ENCODE results near the gene PRM1. TPM values are rescaled to one million over a fixed set of nuclear protein-coding genes. Genes with fewer than 3 reads are reported as not detected.
"Not testable (repeated sequence)": the region's sequence is repeated elsewhere in the genome, so short reads cannot be mapped to it uniquely, and the experiment has no call there.

The PRM1 gene
- total and polyA plus RNA-seq, 2 donors: 0.34 TPM; not detected in 1

DNA sequence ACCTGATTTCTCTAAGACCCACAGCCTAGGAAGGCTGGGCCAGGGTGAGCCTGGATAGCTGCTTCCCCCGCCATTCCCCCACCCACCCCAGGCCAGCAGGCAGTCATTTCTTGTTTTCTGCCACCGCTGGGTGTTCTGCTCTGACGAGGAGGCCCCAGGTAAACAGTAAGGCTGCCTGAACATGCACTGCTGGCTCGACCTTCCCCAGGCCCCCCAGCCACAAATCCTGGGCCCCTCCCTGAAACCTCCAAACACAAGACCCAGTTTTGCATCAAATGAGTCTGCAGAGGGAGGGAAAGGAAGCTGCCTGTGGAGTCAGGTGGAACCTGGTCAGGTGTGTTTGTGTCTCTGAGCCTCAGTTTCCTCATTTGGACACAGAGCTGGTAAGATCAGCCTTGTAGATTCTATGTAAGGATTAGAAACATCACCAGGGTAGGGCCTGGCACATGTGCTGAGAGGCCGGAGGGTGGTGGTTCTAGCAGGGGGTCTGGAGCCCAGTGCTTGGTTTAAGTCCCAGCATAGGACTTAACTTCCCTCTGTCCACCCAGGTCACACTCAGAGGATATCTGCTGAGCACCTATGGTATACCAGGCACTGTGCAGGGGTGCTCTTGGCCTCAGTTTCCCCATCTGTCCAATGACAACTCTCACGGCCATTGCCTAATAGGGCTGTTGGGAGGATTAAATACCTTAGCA is 18.9 kb upstream of the PRM1 start:
- H3K36me3 ChIP-seq (ENCODE audit: control insufficient read depth in 2 of 2, insufficient read depth in 2 of 2, low read length in 1 of 2): no peaks in the 10 kb centered on the region
- H3K27me3 ChIP-seq (ENCODE audit: control insufficient read depth in 2 of 2, insufficient read depth in 1 of 2, low read length in 1 of 2): no peaks in the 10 kb centered on the region
- H3K4me3 ChIP-seq (ENCODE audit: low read length in 2 of 2): no peak overlapping the region
- H3K9me3 ChIP-seq (ENCODE audit: control insufficient read depth in 2 of 2, insufficient read depth in 1 of 2, low read length in 1 of 2): peaks cover 0 to 4% of the 10 kb centered on the region in 2 donors
- peak overlapping the region; percentile 55 to 66 for H3K27ac ChIP-seq (ENCODE audit: low read depth in 1 of 2, low read length in 1 of 2)
- peaks cover 49 to 80% of the 10 kb centered on the region in 2 donors for H3K4me1 ChIP-seq (ENCODE audit: control insufficient read depth in 2 of 2, insufficient read depth in 2 of 2, low read length in 2 of 2)
- peak in 1 of 9 donors; percentile 45 for DNase-seq (ENCODE audit: low read depth in 6 of 9, low spot score in 9 of 9)
- 68% methylated on average over 6 of the region's 6 CpGs for whole genome bisulfite sequencing

DNA sequence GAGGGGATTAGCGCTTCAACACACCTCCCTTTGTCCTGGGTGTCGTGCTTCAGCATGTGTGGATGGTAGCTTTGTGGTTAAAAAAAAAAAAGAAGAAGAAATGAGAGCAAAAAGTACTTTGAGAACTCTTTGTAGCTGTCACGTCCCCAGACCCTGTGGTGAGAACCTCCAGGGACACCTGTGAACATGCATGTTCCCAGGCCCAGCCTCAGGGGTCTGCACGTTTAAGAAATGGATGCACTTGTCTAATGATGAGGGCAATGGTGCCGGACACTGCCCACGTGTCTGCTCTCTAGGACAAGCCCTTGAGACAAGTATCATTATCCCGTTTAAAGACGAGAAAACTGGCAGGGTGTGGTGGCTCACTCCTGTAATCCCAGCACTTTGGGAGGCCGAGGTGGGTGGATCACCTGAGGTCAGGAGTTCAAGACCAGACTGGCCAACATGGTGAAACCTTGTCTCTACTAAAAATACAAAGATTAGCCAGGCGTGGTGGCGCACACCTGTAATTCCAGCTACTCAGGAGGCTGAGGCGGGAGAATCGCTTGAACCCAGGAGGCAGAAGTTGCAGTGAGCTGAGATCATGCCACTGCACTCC is 17.9 kb upstream of the PRM1 start:
- H3K9me3 ChIP-seq (ENCODE audit: control insufficient read depth in 2 of 2, insufficient read depth in 1 of 2, low read length in 1 of 2); H3K27me3 ChIP-seq (ENCODE audit: control insufficient read depth in 2 of 2, insufficient read depth in 1 of 2, low read length in 1 of 2); H3K36me3 ChIP-seq (ENCODE audit: control insufficient read depth in 2 of 2, insufficient read depth in 2 of 2, low read length in 1 of 2): not testable (repeated sequence)
- peak in 5 of 9 donors; percentile 55 to 88 (median 64) for DNase-seq (ENCODE audit: low read depth in 6 of 9, low spot score in 9 of 9)
- H3K27ac ChIP-seq (ENCODE audit: low read depth in 1 of 2, low read length in 1 of 2): peak overlapping the region; percentile 55 to 96
- peak overlapping the region in 1 of 2 donors; percentile 5 for H3K4me3 ChIP-seq (ENCODE audit: low read length in 2 of 2)
- 59% methylated on average over 13 of the region's 13 CpGs for WGBS
- peaks cover 57 to 89% of the 10 kb centered on the region in 2 donors for H3K4me1 ChIP-seq (ENCODE audit: control insufficient read depth in 2 of 2, insufficient read depth in 2 of 2, low read length in 2 of 2)

DNA sequence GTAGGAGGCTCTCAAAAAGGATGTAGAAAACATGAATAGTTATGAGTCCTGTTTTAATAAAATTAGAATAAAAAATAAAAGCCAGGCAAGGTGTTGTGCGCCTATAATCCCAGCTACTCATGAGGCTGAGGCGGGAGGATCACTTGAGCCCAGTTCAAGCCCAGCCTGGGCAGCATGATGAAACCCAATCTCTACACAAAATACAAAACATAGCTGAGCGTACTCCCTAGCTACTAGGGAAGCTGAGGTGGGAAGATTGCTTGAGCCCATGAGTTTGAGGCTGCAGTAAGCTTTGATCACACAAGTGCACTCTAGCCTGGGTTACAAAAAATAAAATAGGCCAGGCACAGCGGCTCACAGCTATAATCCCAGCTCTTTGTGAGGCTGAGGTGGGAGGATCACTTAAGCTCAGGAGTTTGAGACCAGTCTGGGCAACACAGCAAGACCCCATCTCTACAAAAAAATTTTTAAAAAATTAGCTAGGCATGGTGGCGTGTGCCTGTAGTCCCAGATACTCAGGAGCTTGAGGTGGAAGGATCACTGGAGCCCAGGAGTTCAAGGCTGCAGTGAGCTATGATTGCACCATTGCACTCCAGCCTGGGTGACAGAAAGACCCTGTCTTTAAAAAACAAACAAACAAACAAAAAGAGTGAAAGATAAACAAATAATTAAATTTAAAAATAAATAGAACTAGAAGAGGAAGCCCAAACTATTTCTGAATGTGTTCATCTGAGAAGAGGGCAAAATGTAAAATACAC is 17.2 kb upstream of the PRM1 start:
- Histone ChIP-seq H3K4me3 (ENCODE audit: low read length in 2 of 2) (peak overlapping the region; percentile 5 to 21), H3K9me3 (ENCODE audit: control insufficient read depth in 2 of 2, insufficient read depth in 1 of 2, low read length in 1 of 2) (peaks cover 0 to 4% of the 10 kb centered on the region in 2 donors), H3K27me3 (ENCODE audit: control insufficient read depth in 2 of 2, insufficient read depth in 1 of 2, low read length in 1 of 2) (no peaks in the 10 kb centered on the region), H3K4me1 (ENCODE audit: control insufficient read depth in 2 of 2, insufficient read depth in 2 of 2, low read length in 2 of 2) (peaks cover 61 to 92% of the 10 kb centered on the region in 2 donors), H3K27ac (ENCODE audit: low read depth in 1 of 2, low read length in 1 of 2) (peak overlapping the region; percentile 89 to 96), H3K36me3 (ENCODE audit: control insufficient read depth in 2 of 2, insufficient read depth in 2 of 2, low read length in 1 of 2) (no peaks in the 10 kb centered on the region)
- WGBS: 67% methylated on average over 5 of the region's 5 CpGs
- DNase-seq (ENCODE audit: low read depth in 6 of 9, low spot score in 9 of 9): peak in 1 of 9 donors; percentile 62

DNA sequence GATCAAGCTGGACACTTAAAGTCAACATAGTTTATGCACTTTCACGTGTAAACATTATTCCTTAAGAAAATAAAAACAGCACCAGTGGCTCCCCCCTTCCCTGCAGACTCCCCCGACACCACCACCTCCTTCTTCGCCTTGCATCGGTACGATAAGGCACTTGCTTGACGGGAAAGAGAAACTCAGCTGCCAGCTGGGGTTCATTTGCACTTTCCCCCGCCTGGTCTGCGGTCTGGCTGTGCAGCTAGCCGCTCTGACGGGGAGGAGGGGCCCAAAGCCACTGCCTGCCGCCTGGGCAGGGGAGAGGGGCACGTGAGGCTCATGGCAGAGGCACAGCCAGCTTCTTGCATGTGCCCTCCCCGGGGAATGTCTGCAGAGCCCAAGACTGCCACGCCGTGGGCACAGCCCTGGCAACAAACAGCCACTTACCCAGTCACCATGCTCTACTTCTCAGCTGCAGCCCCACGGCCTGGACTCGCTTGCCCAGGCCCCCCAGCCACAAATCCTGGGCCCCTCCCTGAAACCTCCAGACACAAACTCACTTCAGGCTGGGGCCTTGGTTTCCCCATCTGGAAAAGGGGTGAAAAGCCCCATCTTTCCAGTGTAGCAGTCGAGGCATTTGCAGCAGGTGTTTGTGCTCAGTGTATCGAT is 16.5 kb upstream of the PRM1 start:
- no peaks in the 10 kb centered on the region for H3K27me3 ChIP-seq (ENCODE audit: control insufficient read depth in 2 of 2, insufficient read depth in 1 of 2, low read length in 1 of 2)
- H3K27ac ChIP-seq (ENCODE audit: low read depth in 1 of 2, low read length in 1 of 2): peak overlapping the region; percentile 89 to 96
- DNase-seq (ENCODE audit: low read depth in 6 of 9, low spot score in 9 of 9): peak; percentile 60 to 92 (median 72)
- peak overlapping the region; percentile 14 to 21 for H3K4me3 ChIP-seq (ENCODE audit: low read length in 2 of 2)
- peaks cover 0 to 4% of the 10 kb centered on the region in 2 donors for H3K9me3 ChIP-seq (ENCODE audit: control insufficient read depth in 2 of 2, insufficient read depth in 1 of 2, low read length in 1 of 2)
- whole genome bisulfite sequencing: 2% methylated on average over 19 of the region's 19 CpGs
- no peaks in the 10 kb centered on the region for H3K36me3 ChIP-seq (ENCODE audit: control insufficient read depth in 2 of 2, insufficient read depth in 2 of 2, low read length in 1 of 2)
- H3K4me1 ChIP-seq (ENCODE audit: control insufficient read depth in 2 of 2, insufficient read depth in 2 of 2, low read length in 2 of 2): peaks cover 62 to 93% of the 10 kb centered on the region in 2 donors

DNA sequence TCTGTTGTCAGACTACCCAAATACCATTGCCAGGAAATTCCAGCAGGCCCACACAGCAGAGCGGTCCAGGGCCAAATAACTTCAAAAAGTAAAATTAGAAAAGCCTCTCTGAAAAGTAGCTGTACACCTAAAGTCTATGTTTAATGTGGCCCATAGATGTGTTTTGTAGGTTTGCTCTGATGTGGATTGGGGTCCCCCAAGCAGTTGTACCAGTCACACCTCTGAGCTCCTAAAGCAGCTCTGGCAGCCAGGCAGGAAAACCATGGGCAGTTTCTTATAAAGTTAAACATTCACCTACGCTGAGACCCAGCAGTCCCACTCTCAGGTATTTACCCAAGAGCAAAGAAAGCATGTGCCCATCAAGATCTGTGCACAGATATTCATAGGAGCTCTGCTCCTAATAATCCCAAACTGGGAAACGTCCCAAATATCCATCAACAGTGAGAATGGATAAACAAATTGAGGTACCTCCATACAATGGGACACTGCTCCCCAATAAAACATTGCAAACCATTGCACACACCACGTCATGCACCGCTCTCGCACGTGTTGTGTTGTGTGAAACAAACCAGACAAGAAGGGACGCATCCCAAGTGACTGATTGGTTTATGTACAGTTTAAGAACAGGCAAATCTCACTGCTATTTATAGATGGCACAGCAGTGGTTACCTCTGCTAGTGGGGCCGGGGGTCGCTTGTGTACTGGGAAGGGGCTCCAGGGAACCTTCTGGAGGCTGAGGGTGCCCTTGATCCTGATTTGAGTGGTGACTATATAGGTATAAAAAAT is 15.8 kb upstream of the PRM1 start:
- peak in 2 of 9 donors; percentile 46 to 76 for DNase-seq (ENCODE audit: low read depth in 6 of 9, low spot score in 9 of 9)
- H3K36me3 ChIP-seq (ENCODE audit: control insufficient read depth in 2 of 2, insufficient read depth in 2 of 2, low read length in 1 of 2): no peaks in the 10 kb centered on the region
- peak overlapping the region in 1 of 2 donors; percentile 21 for H3K4me3 ChIP-seq (ENCODE audit: low read length in 2 of 2)
- H3K27me3 ChIP-seq (ENCODE audit: control insufficient read depth in 2 of 2, insufficient read depth in 1 of 2, low read length in 1 of 2): no peaks in the 10 kb centered on the region
- H3K4me1 ChIP-seq (ENCODE audit: control insufficient read depth in 2 of 2, insufficient read depth in 2 of 2, low read length in 2 of 2): peaks cover 62 to 94% of the 10 kb centered on the region in 2 donors
- 27% methylated on average over 10 of the region's 10 CpGs for whole genome bisulfite sequencing
- H3K9me3 ChIP-seq (ENCODE audit: control insufficient read depth in 2 of 2, insufficient read depth in 1 of 2, low read length in 1 of 2): peaks cover 0 to 4% of the 10 kb centered on the region in 2 donors
- H3K27ac ChIP-seq (ENCODE audit: low read depth in 1 of 2, low read length in 1 of 2): peak overlapping the region; percentile 89 to 96

DNA sequence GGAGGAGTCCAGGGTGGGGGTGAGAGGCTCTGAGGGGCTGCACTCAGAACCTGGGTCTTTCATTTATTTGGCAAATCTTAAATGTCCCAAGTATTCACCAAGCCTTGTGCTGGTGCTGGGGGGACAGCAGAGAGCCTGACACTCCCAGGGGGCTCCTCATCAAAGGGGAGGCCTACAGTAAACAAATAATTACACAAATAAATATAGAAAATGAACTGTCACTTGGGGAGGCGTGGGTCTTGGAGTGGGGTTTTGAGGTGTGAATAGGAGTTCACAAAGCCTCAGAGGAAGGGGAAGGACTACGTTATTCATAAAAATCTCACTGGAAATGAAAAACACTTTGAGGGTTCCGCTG is 15.2 kb upstream of the PRM1 start:
- no peak for DNase-seq (ENCODE audit: low read depth in 6 of 9, low spot score in 9 of 9)
- H3K4me1 ChIP-seq (ENCODE audit: control insufficient read depth in 2 of 2, insufficient read depth in 2 of 2, low read length in 2 of 2): peaks cover 58 to 89% of the 10 kb centered on the region in 2 donors
- H3K27me3 ChIP-seq (ENCODE audit: control insufficient read depth in 2 of 2, insufficient read depth in 1 of 2, low read length in 1 of 2): no peaks in the 10 kb centered on the region
- peaks cover 0 to 4% of the 10 kb centered on the region in 2 donors for H3K9me3 ChIP-seq (ENCODE audit: control insufficient read depth in 2 of 2, insufficient read depth in 1 of 2, low read length in 1 of 2)
- H3K4me3 ChIP-seq (ENCODE audit: low read length in 2 of 2): no peak overlapping the region
- 90% methylated on average over 3 of the region's 3 CpGs for WGBS
- H3K36me3 ChIP-seq (ENCODE audit: control insufficient read depth in 2 of 2, insufficient read depth in 2 of 2, low read length in 1 of 2): no peaks in the 10 kb centered on the region
- peak overlapping the region; percentile 10 to 96 for H3K27ac ChIP-seq (ENCODE audit: low read depth in 1 of 2, low read length in 1 of 2)

DNA sequence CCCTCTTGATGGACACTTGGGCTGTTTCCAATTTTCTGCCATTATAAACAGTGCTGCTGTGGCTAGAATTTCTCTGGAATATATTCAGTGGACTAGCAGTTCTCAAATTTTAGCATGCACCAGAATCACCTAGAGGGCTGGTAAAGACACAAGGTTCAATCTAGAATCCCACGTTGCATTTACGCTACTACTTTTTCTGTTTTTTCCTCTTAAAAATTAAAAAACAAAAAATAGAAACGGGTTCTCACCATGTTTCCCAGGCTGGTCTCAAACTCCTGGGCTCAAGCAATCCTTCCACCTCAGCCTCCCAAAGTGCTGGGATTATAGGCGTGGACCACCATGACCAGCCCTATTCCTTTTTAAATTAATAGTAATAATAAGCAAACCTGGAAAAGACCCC is 14.5 kb upstream of the PRM1 start:
- WGBS: over 99% methylated on average over 4 of the region's 4 CpGs
- no peaks in the 10 kb centered on the region for H3K36me3 ChIP-seq (ENCODE audit: control insufficient read depth in 2 of 2, insufficient read depth in 2 of 2, low read length in 1 of 2)
- no peaks in the 10 kb centered on the region for H3K27me3 ChIP-seq (ENCODE audit: control insufficient read depth in 2 of 2, insufficient read depth in 1 of 2, low read length in 1 of 2)
- peaks cover 0 to 4% of the 10 kb centered on the region in 2 donors for H3K9me3 ChIP-seq (ENCODE audit: control insufficient read depth in 2 of 2, insufficient read depth in 1 of 2, low read length in 1 of 2)
- peaks cover 57 to 84% of the 10 kb centered on the region in 2 donors for H3K4me1 ChIP-seq (ENCODE audit: control insufficient read depth in 2 of 2, insufficient read depth in 2 of 2, low read length in 2 of 2)
- H3K4me3 ChIP-seq (ENCODE audit: low read length in 2 of 2): no peak overlapping the region
- H3K27ac ChIP-seq (ENCODE audit: low read depth in 1 of 2, low read length in 1 of 2): no peak overlapping the region
- DNase-seq (ENCODE audit: low read depth in 6 of 9, low spot score in 9 of 9): no peak

DNA sequence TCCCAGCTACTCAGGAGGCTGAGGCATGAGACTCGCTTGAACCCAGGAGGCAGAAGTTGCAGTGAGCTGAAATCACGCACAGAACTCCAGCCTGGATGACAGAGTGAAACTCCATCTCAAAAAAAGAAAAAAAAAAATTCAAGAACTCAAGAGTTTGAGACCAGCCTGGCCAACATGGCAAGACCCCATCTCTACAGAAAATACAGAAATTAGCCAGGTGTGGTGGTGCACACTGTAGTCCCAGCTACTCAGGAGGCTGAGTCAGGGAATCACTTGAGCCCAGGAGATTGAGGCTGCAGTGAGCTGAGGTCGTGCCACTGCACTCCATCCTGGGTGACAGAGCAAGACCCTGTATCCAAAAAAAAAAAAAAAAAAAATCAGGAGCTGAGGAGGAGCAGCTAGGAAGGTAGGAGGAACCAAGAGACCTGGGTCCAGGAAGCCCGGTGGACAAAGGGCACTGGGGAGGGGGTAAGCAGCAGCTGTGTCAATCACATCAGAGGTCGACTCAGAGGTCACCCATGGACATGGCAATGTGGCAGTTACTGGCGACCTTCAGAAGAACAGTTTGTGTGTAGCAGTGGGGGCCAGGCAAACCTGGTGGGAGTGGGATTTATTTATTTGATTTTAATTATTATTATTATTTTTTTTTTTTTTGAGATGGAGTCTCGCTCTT is 11.1 kb upstream of the PRM1 start:
- Histone ChIP-seq H3K9me3 (ENCODE audit: control insufficient read depth in 2 of 2, insufficient read depth in 1 of 2, low read length in 1 of 2) (no peaks in the 10 kb centered on the region), H3K4me1 (ENCODE audit: control insufficient read depth in 2 of 2, insufficient read depth in 2 of 2, low read length in 2 of 2) (peaks cover 35 to 49% of the 10 kb centered on the region in 2 donors), H3K27ac (ENCODE audit: low read depth in 1 of 2, low read length in 1 of 2) (no peak overlapping the region), H3K36me3 (ENCODE audit: control insufficient read depth in 2 of 2, insufficient read depth in 2 of 2, low read length in 1 of 2) (no peaks in the 10 kb centered on the region), H3K27me3 (ENCODE audit: control insufficient read depth in 2 of 2, insufficient read depth in 1 of 2, low read length in 1 of 2) (no peaks in the 10 kb centered on the region), H3K4me3 (ENCODE audit: low read length in 2 of 2) (no peak overlapping the region)
- no peak for DNase-seq (ENCODE audit: low read depth in 6 of 9, low spot score in 9 of 9)
- 99% methylated on average over 7 of the region's 7 CpGs for WGBS

Measured in thymus (tissue), 11 donors.